GM19023 (cell line): ENCODE results near the gene NEK9.
"Not testable (repeated sequence)": the region's sequence is repeated elsewhere in the genome, so short reads cannot be mapped to it uniquely, and the experiment has no call there.

Experiments used
- ATAC-seq: cut with Tn5 transposase; IDR thresholded peaks from one replicate; pipeline ENCODE4 v1.9.1; 2021; ENCODE audit warnings: mild to moderate bottlenecking, moderate library complexity; ENCODE audit not compliant: unreplicated experiment

NEK9 gene

GRCh38 chr14:75126679-75127473, at the start of gene NEK9:
NEK9 (minus strand) TSS chr14:75127048; CDS start chr14:75126921, 127 bp downstream.
- peak; percentile 86 for ATAC-seq

GRCh38 chr14:75176142-75176820, 49.4 kb upstream of the NEK9 start, which contains the start of gene TMED10:
TMED10 (minus strand) TSS chr14:75176612; CDS start chr14:75176579, 33 bp downstream.
- ATAC-seq = peak; percentile 72

GRCh38 chr14:75175677-75176141, 48.9 kb upstream of the NEK9 start:
- ATAC-seq = peak; percentile 4

GRCh38 chr14:75174066-75174465, 47.2 kb upstream of the NEK9 start:
- ATAC-seq = no peak

- ATAC-seq = no peak
Measured at GRCh38 chr14:75170772-75171171, 43.9 kb upstream of the NEK9 start.

GRCh38 chr14:75168586-75169335, 41.9 kb upstream of the NEK9 start:
- ATAC-seq = no peak

GRCh38 chr14:75167325-75167724, 40.5 kb upstream of the NEK9 start:
- ATAC-seq = no peak

GRCh38 chr14:75165586-75166391, 38.9 kb upstream of the NEK9 start:
- ATAC-seq = no peak

- no peak for ATAC-seq
Measured at GRCh38 chr14:75164809-75165208, 38.0 kb upstream of the NEK9 start.

- no peak for ATAC-seq
Measured at GRCh38 chr14:75163677-75164076, 36.8 kb upstream of the NEK9 start.

GRCh38 chr14:75162631-75163030, 35.8 kb upstream of the NEK9 start:
- ATAC-seq = no peak

- ATAC-seq = no peak
Measured at GRCh38 chr14:75158843-75159614, 32.2 kb upstream of the NEK9 start.

GRCh38 chr14:75156901-75157300, 30.1 kb upstream of the NEK9 start:
- ATAC-seq = no peak

- ATAC-seq = no peak
Measured at GRCh38 chr14:75156111-75156510, 29.3 kb upstream of the NEK9 start.

GRCh38 chr14:75155169-75155568, 28.3 kb upstream of the NEK9 start:
- no peak for ATAC-seq

GRCh38 chr14:75153295-75153694, 26.4 kb upstream of the NEK9 start:
- ATAC-seq = no peak

- no peak for ATAC-seq
Measured at GRCh38 chr14:75151851-75152250, 25.0 kb upstream of the NEK9 start.

- ATAC-seq = not testable (repeated sequence)
Measured at GRCh38 chr14:75150637-75151036, 23.8 kb upstream of the NEK9 start.

GRCh38 chr14:75150150-75150549, 23.3 kb upstream of the NEK9 start:
- ATAC-seq = no peak
